Keratinocyte (primary cell): ENCODE results near the gene SIN3A. TPM values are rescaled to one million over a fixed set of nuclear protein-coding genes. Genes with fewer than 3 reads are reported as not detected.

Experiments
- DNase-seq: peaks from one replicate; pipeline ENCODE4 v3.0.0-alpha.2; 2011; ENCODE audit warnings: low read depth, missing footprints, low spot score
- FAIRE-seq: peaks from 2 replicates; lab custom pipeline; 2011; peaks lifted over from hg19 to GRCh38; lab: Jason Lieb, UNC
- H2AFZ ChIP-seq: 2 replicates; pipeline ENCODE4 v1.6.0; 2012; ENCODE audit warnings: low read length, control low read depth, inconsistent platforms; ENCODE audit not compliant: control insufficient read depth
- H3K27ac ChIP-seq: 2 replicates; pipeline ENCODE4 v1.5.1; 2011; ENCODE audit warnings: low read length; ENCODE audit not compliant: control insufficient read depth, insufficient read depth
- H3K27me3 ChIP-seq: 3 replicates; pipeline ENCODE4 v1.6.0; 2011; ENCODE audit warnings: low read length; ENCODE audit not compliant: control insufficient read depth, insufficient read depth; ENCODE audit errors: extremely low read depth
- H3K36me3 ChIP-seq, 2 experiments: 2 replicates in 1 of 2; 3 replicates in 1 of 2; pipeline ENCODE4 v1.5.1; 2011; ENCODE audit warnings: low read length in 2 of 2, mild to moderate bottlenecking in 1 of 2; ENCODE audit not compliant: control insufficient read depth in 2 of 2, insufficient read depth in 2 of 2; ENCODE audit errors: extremely low read depth in 1 of 2
- H3K4me1 ChIP-seq: 3 replicates; pipeline ENCODE4 v1.5.1; 2011; ENCODE audit warnings: low read length; ENCODE audit not compliant: control insufficient read depth, insufficient read depth; ENCODE audit errors: extremely low read depth
- H3K4me2 ChIP-seq: 3 replicates; pipeline ENCODE4 v1.6.0; 2011; ENCODE audit warnings: low read depth, low read length; ENCODE audit not compliant: control insufficient read depth, insufficient read depth; ENCODE audit errors: extremely low read depth
- H3K4me3 ChIP-seq, 3 experiments: fragments of 200-600 bp in 1 of 3; sonication (generic) in 1 of 3; 2 replicates in 2 of 3; 3 replicates in 1 of 3; pipeline ENCODE4 v1.5.1; 2011 to 2016; ENCODE audit warnings: low read length in 3 of 3, mild to moderate bottlenecking in 3 of 3, control low read depth in 2 of 3, inconsistent platforms in 1 of 3, low read depth in 1 of 3, mixed read lengths in 1 of 3, mixed run types in 1 of 3, moderate library complexity in 1 of 3; ENCODE audit not compliant: control insufficient read depth in 2 of 3, insufficient read depth in 2 of 3; ENCODE audit errors: extremely low read depth in 1 of 3
- H3K79me2 ChIP-seq: 2 replicates; pipeline ENCODE4 v1.6.0; 2012; ENCODE audit warnings: low read length; ENCODE audit not compliant: control insufficient read depth, insufficient read depth
- H3K9ac ChIP-seq: 3 replicates; pipeline ENCODE4 v1.6.0; 2011; ENCODE audit warnings: low read length; ENCODE audit not compliant: control insufficient read depth, insufficient read depth; ENCODE audit errors: extremely low read depth
- H3K9me1 ChIP-seq: 3 replicates; pipeline ENCODE4 v1.6.0; 2011; ENCODE audit warnings: low read length; ENCODE audit not compliant: control insufficient read depth, insufficient read depth; ENCODE audit errors: extremely low read depth
- H3K9me3 ChIP-seq: 2 replicates; pipeline ENCODE4 v1.5.1; 2012; ENCODE audit warnings: low read depth, low read length; ENCODE audit not compliant: control insufficient read depth
- H4K20me1 ChIP-seq: 3 replicates; pipeline ENCODE4 v1.6.0; 2011; ENCODE audit warnings: low read length; ENCODE audit not compliant: control insufficient read depth, insufficient read depth; ENCODE audit errors: extremely low read depth
- CTCF ChIP-seq, 3 experiments: IDR thresholded peaks in 1 of 3; conservative IDR thresholded peaks in 1 of 3; optimal IDR thresholded peaks in 1 of 3; 2 replicates in 2 of 3; 3 replicates in 1 of 3; pipeline versions ENCODE3 to v1.5.1; 2011; ENCODE audit warnings: low read length in 3 of 3, mild to moderate bottlenecking in 3 of 3, moderate library complexity in 2 of 3, control low read depth in 1 of 3, inconsistent platforms in 1 of 3; ENCODE audit not compliant: insufficient read depth in 2 of 3; ENCODE audit errors: extremely low read depth in 1 of 3
- EZH2 ChIP-seq: IDR thresholded peaks from one replicate; pipeline ENCODE4 v1.6.1; 2012; ENCODE audit warnings: inconsistent platforms, mild to moderate bottlenecking, low read length, moderate library complexity
- dilution Hi-C: fragments of 300-500 bp; cut with MboI; formaldehyde crosslinking; loops from one replicate; pipeline ENCODE4 v1.7.0; 2020; ENCODE audit warnings: low sequenced_read_pairs; ENCODE audit not compliant: extremely low pct_ligation_motif_present
- polyA plus RNA-seq, 5 experiments: library from polyadenylated mRNA; depleted of rRNA in 3 of 5; stranded (reverse) in 3 of 5; stranded (forward) in 1 of 5; unstranded in 1 of 5; fragments of >200 nt; gene quantifications; 1 replicate in 1 of 5; 2 replicates in 3 of 5; 3 replicates in 1 of 5; pipeline versions ENCODE4 v1.2.1 to v1.2.3, GENCODE V29; 2011 to 2012; ENCODE audit warnings: missing spikeins in 2 of 5, low read depth in 1 of 5, low replicate concordance in 1 of 5

The SIN3A gene
- polyA plus RNA-seq, 1 donor (not counting 4 experiments of a cell fraction or from before 2014, with no cell fraction given), result 19.4 TPM

GRCh38 chr15:75410196-75410595 is 41.3 kb downstream of the SIN3A start:
- no peaks in the 10 kb centered on the region for H3K9me3 ChIP-seq
- H2AFZ ChIP-seq, result no peak overlapping the region
- H3K36me3 ChIP-seq, result peaks cover 23 to 40% of the 10 kb centered on the region in 2 experiments
- H3K27me3 ChIP-seq, result no peaks in the 10 kb centered on the region
- no peak overlapping the region for H3K27ac ChIP-seq
- no peaks in the 10 kb centered on the region for H3K79me2 ChIP-seq
- dilution Hi-C loops, result no loop called here
- H3K4me1 ChIP-seq, result no peaks in the 10 kb centered on the region
- DNase-seq, result no peak
- FAIRE-seq, result no peak
- H3K9me1 ChIP-seq, result no peaks in the 10 kb centered on the region
- H3K9ac ChIP-seq, result no peak overlapping the region
- H3K4me3 ChIP-seq, result no peak overlapping the region
- no peak for TF ChIP-seq EZH2
- no peak for TF ChIP-seq CTCF (optimal IDR thresholded peaks at IDR 0.05 in 1 of 3, IDR thresholded peaks at IDR 0.05 in 1 of 3, conservative IDR thresholded peaks at IDR 0.05 in 1 of 3; ENCODE audit: extremely low read depth in 1 of 3, insufficient read depth in 2 of 3, low read length in 3 of 3)
- H3K4me2 ChIP-seq, result no peak overlapping the region
- no peaks in the 10 kb centered on the region for H4K20me1 ChIP-seq

GRCh38 chr15:75407083-75407482 is 44.4 kb downstream of the SIN3A start:
- FAIRE-seq, result no peak
- H2AFZ ChIP-seq, result no peak overlapping the region
- H3K36me3 ChIP-seq, result peaks cover 23 to 31% of the 10 kb centered on the region in 2 experiments
- TF ChIP-seq EZH2 (no peak), CTCF (optimal IDR thresholded peaks at IDR 0.05 in 1 of 3, IDR thresholded peaks at IDR 0.05 in 1 of 3, conservative IDR thresholded peaks at IDR 0.05 in 1 of 3; ENCODE audit: extremely low read depth in 1 of 3, insufficient read depth in 2 of 3, low read length in 3 of 3) (no peak)
- no peak overlapping the region for H3K9ac ChIP-seq
- no peaks in the 10 kb centered on the region for H3K9me1 ChIP-seq
- H3K9me3 ChIP-seq, result no peaks in the 10 kb centered on the region
- dilution Hi-C loops, result no loop called here
- no peaks in the 10 kb centered on the region for H3K79me2 ChIP-seq
- H3K4me2 ChIP-seq, result no peak overlapping the region
- no peaks in the 10 kb centered on the region for H3K4me1 ChIP-seq
- no peak for DNase-seq
- H3K4me3 ChIP-seq, result no peak overlapping the region
- H3K27me3 ChIP-seq, result no peaks in the 10 kb centered on the region
- no peaks in the 10 kb centered on the region for H4K20me1 ChIP-seq
- H3K27ac ChIP-seq, result no peak overlapping the region
